GOT3 (cell line): ENCODE measurements around the gene SLX4IP.

Experiments used
- DNase-seq: peaks from one replicate; lab custom pipeline; 2025; ENCODE audit warnings: mixed read lengths; lab: John Stamatoyannopoulos, UW

The SLX4IP gene

DNA sequence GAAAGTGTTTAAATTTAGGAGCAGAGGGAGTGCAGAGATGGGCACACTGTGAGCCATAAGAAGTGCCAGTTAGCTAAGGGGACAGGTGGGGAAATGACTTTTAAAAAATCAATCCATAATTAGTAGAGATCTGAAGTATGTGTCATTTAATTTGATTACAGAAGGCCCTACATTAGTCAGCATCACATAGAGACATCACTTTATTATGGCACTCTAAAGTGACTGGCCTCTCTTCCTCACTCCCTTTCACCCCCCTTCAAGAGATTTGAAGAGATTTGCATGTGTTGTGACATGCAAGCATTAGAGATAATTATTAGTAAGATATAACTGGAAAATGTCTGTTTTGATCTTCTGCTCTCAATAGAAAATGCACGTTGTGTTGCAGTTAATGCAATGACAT is 86.7 kb downstream of the SLX4IP start:
- no peak for DNase-seq

- DNase-seq: no peak
Measured at GRCh38 chr20:10522328-10522727, 87.2 kb downstream of the SLX4IP start.

DNA sequence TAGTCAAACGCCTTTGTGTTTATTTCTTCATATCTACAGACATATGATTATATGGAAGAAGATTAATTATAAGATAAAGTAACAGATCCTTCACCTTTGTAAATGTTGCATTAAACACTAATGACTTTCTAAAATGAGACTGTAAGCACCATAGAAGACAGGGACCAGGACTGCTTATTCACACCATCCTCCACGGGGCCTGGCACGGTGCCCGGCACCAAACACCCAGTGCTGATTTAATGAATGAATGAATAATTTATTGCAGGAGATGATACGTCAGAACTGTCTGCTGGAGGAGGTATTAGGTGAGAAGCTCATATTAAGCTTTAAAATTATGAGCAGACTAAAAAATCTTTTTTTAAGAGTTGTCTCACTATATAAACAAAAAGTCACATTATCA is 88.3 kb downstream of the SLX4IP start:
- DNase-seq: no peak

GRCh38 chr20:10524034-10524476 is 89.0 kb downstream of the SLX4IP start:
- no peak for DNase-seq

DNA sequence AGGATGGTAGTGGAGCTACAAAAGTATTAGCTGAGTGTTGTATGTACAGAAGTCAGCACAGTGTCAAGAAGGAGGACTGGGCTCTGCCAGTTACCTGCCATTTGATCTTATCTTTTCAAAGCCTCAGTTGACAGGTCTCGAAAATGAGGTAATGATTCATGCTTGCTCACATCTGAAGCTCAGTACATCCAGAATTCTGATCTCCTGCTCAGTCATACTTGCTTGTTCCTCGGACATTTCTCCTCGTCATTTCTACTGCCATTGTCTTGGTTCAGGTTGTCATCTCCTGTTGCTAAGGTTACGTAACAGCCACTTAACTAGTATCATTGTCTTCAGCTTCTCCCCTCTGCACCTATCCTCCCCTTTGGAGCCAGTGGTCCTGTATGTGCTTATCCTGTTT is 89.5 kb downstream of the SLX4IP start:
- DNase-seq: no peak

DNA sequence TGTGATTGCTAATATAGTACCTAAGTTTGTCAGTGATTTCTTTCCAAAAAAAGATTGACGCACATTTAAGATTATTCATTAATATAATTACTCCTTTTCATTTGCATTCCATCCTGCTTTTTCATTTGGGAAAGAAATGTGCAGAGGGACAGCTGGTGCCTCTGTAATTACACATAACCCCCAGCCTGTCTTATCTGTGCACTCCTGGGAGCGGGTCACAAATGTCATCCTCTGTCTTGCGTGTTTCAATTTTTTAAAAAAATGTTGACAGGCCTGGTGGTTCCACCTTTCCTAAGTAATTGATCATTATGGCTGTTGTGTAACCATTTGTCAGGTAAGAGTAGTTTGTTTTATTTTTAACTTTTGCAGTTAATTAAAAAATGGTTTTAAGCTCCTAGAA is 92.7 kb downstream of the SLX4IP start:
- DNase-seq: no peak

DNA sequence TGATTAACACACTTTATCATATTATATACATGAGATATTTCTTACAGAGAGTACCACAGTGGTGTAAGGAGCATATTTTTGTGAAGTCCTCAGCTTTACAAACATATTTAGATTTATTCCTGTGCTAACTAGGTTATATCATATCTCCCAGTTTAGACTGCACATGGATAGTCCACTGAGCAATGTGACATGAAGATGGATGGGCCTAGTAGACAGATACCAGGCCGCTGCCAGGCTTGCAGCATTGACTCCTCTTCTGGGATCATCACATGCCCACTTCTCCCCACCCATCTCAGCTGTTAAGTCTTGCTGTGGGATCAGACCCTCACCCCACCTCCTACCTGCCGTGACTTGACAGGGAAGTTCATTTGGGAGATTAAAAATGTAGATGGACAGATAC is 95.8 kb downstream of the SLX4IP start:
- DNase-seq: no peak

DNA sequence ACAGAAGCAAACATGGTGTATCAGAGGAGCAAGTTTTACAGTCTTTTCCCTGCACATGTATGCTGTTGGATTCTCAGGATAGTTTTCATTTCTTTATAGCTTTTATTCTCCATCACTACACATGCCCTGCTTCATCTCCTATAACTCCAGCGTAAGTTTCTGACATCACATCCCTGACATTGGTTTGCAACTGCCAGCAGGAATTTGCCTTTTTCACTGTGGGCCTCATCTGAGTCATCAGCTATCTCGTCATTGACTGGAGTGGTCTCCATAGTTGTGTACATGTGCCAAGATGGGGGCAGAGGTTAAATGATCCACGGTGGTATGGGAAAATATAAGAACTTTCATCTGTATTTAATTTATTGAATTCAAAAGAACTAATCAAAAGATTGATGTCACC is 96.7 kb downstream of the SLX4IP start:
- no peak for DNase-seq

DNA sequence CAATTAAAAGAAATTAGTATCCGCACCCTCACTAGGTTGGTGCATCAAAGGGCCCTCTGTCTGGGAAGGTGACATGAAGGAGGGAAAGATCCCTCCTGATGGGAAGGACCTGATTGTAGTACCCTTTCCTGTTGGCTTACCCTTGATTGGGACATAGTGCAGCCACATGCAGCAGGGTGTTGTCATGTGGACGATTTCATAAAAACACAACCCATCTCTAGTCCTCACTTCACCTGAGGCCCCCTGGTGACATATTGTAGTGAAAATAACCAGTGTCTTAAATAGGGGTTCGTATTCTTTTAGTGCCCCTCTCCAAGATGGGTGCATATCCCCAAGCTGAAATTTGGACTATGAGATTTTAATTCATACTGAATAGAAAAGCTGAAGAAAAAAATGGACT is 97.3 kb downstream of the SLX4IP start:
- DNase-seq: no peak

DNA sequence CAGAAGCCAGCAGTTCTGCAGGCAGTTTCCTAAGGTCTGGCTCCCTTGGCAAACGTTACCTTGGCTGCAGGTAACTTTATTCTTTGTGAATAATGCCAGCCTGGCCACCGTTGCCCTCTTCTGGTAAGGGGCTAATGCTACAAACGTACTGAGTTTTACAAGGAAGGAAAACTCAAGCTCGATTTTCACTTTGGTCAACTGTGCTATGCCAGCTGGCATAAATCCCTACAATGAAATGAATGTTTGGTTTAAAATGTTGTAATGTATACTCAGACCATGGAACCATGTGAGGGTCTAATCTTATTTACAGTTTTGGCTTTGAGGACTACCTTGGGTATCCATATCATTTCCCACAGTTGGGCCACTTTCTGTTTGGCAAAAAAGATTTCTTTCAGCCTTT is 101.4 kb downstream of the SLX4IP start:
- DNase-seq: no peak

GRCh38 chr20:10537850-10538480 is 102.9 kb downstream of the SLX4IP start:
- DNase-seq: no peak

DNA sequence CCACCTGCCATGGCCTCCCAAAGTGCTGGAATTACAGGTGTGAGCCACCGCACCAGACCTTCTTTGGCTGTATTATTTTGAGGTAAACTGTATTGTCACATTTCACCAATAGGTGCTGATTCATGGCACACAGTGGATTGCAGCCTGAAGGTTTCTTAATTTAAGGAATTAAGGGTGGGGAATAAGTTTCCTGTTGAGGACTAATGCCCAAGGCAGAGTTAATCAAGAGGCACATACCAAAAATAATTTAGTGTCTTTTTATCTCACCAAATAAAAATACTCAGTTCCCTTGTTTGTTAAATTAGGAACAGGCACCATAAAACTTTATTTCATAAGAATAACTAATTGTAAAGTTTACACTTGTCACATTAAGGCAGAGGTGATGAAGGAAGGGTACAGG is 103.7 kb downstream of the SLX4IP start:
- no peak for DNase-seq

DNA sequence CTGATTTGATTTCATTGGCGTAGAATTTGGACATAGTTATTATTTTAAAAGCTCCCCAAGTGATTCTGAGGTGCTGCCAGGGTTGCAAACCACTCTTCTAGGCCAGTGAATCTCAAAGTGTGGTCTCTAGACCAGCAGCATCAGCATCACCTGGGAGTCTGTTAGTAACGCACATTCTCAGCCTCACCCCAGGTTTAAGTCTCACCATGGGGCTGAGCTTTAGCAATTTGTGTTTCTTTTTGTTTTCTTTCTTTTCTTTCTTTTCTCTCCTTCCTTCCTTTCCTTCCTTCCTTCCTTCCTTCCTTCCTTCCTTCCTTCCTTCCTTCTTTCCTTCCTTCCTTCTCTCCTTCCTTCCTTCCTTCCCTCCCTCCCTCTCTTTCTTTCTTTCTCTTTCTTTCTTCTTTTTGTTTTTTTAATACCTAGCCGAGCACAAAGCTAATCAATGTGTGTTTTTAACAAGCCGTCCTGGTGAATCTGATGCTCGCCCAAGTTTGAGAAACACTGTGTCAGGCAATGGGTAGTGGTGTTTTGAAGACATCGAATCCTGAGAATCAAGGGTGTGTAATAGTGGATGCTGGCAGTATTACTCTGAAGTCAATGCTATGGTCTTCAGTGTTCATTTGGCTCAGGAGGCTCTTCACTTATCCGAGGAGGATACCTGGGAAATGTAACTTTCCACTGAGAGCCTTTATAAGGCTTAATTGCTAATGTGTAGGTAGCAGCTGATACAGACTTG is 104.9 kb downstream of the SLX4IP start:
- DNase-seq: no peak

GRCh38 chr20:10540636-10541493 is 105.8 kb downstream of the SLX4IP start:
- DNase-seq: no peak

DNA sequence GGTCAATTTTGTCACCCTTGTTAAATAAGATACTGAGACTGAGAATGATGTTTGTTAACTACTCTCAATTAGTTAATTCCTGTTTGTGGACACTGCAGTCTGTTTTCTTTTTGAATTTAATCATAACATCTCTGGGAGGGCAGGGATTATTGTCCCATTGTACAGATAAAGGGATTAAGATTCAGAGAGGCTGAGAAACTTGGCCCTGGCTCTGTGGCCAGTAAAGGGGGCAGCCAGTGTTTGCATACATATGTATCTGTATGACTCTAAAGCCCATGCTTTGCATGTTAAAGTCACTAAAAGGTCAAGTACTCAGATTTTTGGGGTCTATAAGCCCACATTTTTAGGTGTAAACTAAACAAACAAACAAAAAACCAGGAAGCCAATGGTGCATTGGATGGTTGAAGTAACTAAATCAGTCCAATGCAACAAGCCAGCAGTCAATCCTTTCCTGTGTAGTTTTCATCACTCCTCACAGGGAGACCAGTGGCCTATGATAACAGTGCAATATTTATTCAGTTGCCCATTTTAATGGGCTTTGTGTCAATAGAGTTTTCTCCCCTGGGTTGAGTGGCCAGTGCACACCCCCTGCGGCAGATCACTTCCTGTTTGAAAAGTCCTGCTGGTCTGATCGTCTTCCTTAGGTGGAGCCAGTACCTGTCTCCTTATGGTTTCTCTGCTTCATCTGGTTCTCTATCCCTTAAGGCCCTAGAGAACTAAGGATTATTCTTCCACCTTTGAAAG is 106.7 kb downstream of the SLX4IP start:
- no peak for DNase-seq

- no peak for DNase-seq
Measured at GRCh38 chr20:10542442-10542841, 107.3 kb downstream of the SLX4IP start.

DNA sequence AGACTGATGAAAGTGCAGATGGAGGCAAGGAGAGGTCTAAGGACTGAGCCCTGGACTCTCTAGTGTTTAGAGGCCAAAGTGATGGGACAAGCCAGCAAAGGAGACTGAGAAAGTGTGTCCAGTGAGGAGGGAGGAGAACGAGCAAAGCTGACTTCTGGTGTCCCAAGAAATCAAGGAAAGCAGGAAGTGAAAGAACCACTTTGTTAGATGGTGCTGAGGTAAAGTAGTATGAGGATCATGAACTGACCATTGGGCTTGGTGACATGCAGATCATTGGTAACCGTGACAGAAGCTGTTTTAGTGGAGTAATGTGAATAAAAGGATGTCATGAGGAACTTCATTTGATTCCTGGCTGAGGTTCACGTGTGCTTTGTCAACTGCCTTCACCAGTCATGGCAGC is 108.4 kb downstream of the SLX4IP start:
- DNase-seq: no peak

DNA sequence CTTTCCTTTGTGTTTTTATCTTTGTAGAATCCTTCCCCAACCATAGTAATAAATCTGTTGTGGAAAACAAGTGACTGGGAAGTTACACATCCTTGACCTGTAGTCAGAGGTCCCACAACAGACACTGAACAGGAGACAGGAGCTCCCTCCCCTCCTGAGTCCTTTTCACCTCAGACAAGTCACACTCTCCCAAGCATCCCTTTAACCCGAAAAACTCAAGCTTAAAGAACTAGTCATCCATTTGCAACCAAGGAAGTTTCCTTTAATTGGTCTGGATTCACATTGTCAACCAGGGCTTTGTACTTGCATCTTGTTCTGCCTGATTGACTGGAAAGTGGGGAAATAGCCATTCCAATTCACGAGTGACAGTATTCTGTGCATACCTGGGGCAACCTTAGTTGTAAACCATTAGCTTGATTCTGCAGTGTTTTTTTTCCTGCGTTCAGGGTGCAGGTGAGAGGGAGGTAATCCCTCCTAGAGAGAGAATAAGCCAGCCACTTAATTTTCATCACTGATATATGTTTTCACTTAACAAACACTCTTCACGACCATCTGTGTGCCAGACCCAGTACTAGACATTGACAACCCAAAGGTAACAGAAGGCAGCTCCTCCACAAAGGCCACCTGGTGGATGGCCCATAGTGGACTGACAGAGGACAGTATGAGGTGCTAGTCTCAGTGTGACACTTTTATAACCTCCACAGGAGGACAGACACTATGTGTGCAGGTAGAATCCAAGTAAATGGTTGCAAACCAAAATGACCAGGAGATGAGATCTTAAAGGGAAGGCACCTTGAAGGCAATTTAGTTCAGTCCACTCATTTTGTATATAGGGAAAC is 112.4 kb downstream of the SLX4IP start:
- DNase-seq: no peak

DNA sequence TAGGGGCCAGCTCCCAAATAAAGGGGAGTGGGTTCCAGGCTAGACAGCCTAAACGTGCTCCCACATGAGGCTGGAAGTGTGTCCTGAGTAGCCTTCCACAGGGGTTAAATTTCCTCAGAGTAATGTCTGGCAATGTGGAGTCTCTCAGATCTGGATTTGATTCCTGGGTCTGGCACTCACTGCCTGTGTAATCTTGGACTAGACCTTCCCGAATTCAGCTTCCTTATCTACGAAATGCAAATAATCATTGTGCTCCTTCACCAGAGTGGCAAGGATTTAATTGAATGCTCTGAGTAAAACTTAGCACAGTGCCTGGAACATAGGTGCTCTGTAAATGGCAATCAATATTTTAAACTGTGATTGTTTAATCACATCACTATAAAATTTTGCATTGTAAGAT is 114.4 kb downstream of the SLX4IP start:
- DNase-seq: no peak

DNA sequence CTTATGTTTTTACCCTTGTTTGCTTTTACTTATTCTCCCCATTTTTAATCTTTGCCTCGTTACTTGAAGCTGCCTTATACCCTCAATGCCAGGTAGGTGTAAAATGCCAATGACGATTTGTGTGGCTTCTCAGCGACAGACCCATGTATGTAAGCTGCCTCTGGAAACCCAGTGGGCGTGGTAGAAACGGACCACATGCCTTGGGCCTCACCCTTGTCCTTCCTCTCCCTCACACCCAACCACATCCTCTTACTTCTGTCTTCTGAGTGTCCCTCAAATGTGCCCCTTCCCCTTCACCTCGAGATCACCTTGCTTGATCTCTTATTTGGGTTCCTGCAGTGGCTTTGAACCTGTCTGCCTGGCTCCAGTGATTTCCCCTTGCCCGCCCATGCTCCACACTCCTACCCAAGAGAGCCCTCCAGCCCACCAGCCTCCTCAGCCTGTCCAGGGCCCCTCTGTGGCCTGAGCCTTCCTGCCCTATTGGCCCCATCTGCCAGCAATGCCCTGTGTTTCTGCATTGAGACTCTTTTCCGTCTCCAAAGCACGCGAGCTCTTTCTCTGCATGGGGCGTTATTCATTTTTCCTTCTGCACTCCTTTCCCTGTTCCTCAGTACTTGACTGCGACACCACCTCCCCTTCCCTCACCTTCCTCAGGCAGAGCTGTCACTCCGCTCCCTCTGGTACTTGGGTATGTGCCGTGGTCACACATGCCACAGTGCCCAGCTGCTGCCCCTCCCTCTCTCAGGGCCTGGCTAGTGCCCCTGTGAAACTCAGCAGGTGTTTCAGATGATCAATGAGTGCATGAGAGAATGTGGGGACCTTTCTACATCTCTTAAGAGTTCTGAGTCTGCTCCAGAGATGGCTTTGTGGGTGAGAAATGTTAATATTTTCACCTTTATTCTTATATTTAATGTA is 115.4 kb downstream of the SLX4IP start:
- DNase-seq: no peak
